A673 (cell line): ENCODE results near the gene ENTREP1. TPM values are rescaled to one million over a fixed set of nuclear protein-coding genes. Genes with fewer than 3 reads are reported as not detected.

Source experiments
- BruUV-seq: library from RNA; stranded (reverse); fragments of 400-500 nt; replicated peaks from 2 replicates; lab custom pipeline; 2021; lab: Mats Ljungman, UMichigan
- CTCF ChIA-PET: fragments of 300-600 bp; sonication (Branson Sonifier 250); formaldehyde crosslinking; loops from one replicate; lab custom pipeline; 2022; ENCODE audit warnings: antibody characterized with exemption; lab: Charles Lee
- POLR2A ChIA-PET: fragments of 300-600 bp; sonication (Branson Sonifier 250); formaldehyde crosslinking; loops from one replicate; lab custom pipeline; 2022; ENCODE audit warnings: antibody characterized with exemption; ENCODE audit not compliant: low non-redundant PET; lab: Charles Lee
- DNase-seq: peaks from one replicate; pipeline ENCODE4 v3.0.0-alpha.2; 2015; ENCODE audit warnings: low spot score
- H3K27ac ChIP-seq: fragments of 200-600 bp; sonication (generic); 2 replicates; pipeline ENCODE4 v1.5.1; 2016; ENCODE audit warnings: mixed run types, low read depth, mild to moderate bottlenecking, mixed read lengths, antibody characterized with exemption, low read length; ENCODE audit not compliant: poor library complexity, severe bottlenecking
- H3K27me3 ChIP-seq: fragments of 200-600 bp; sonication (generic); replicated peaks from 2 replicates; pipeline ENCODE4 v1.6.1; 2017; ENCODE audit warnings: mixed run types, low read depth, mild to moderate bottlenecking, mixed read lengths, antibody characterized with exemption, low read length; ENCODE audit not compliant: insufficient read depth, poor library complexity
- H3K36me3 ChIP-seq: fragments of 200-600 bp; sonication (generic); 2 replicates; pipeline ENCODE4 v1.6.1; 2016; ENCODE audit warnings: mixed run types, mild to moderate bottlenecking, mixed read lengths, antibody characterized with exemption, low read length; ENCODE audit not compliant: insufficient read depth, poor library complexity, severe bottlenecking
- H3K4me1 ChIP-seq: fragments of 200-600 bp; sonication (generic); 2 replicates; pipeline ENCODE4 v1.6.1; 2017; ENCODE audit warnings: mixed run types, mild to moderate bottlenecking, mixed read lengths, antibody characterized with exemption, low read length; ENCODE audit not compliant: insufficient read depth, poor library complexity, severe bottlenecking
- H3K4me3 ChIP-seq: fragments of 200-600 bp; sonication (generic); 2 replicates; pipeline ENCODE4 v1.5.1; 2016; ENCODE audit warnings: low read depth, mixed run types, mild to moderate bottlenecking, mixed read lengths, low read length; ENCODE audit not compliant: poor library complexity, severe bottlenecking
- H3K9me3 ChIP-seq: fragments of 200-600 bp; sonication (generic); 2 replicates; pipeline ENCODE4 v1.6.1; 2016; ENCODE audit warnings: mixed run types, low read depth, mild to moderate bottlenecking, mixed read lengths, antibody characterized with exemption, low read length; ENCODE audit not compliant: poor library complexity, severe bottlenecking
- EZH2 ChIP-seq: fragments of 200-600 bp; sonication (generic); IDR thresholded peaks from 2 replicates; pipeline ENCODE4 v1.6.1; 2017; ENCODE audit warnings: borderline replicate concordance, low read depth, mild to moderate bottlenecking, mixed read lengths, antibody characterized with exemption, low read length; ENCODE audit not compliant: poor library complexity, severe bottlenecking
- intact Hi-C: fragments of 100-400 bp; cut with micrococcal nuclease; formaldehyde crosslinking; loops from one replicate; pipeline ENCODE4 v1.10.0; 2022; ENCODE audit not compliant: unreplicated experiment
- total RNA-seq: library from RNA; stranded (reverse); gene quantifications from 2 replicates; pipeline ENCODE4 v1.2.3, GENCODE V29; 2021
- TF ChIP-seq, protein P1 (sequence below): fragments of 300-800, 200-600 bp; sonication (generic); conservative IDR thresholded peaks from 2 replicates; pipeline ENCODE4 v1.5.1; 2017; ENCODE audit warnings: low read depth, mild to moderate bottlenecking, antibody characterized with exemption, low read length, moderate library complexity, mixed read lengths

The ENTREP1 gene
- total RNA-seq, 1 experiment from 2014 or later: not detected

DNA sequence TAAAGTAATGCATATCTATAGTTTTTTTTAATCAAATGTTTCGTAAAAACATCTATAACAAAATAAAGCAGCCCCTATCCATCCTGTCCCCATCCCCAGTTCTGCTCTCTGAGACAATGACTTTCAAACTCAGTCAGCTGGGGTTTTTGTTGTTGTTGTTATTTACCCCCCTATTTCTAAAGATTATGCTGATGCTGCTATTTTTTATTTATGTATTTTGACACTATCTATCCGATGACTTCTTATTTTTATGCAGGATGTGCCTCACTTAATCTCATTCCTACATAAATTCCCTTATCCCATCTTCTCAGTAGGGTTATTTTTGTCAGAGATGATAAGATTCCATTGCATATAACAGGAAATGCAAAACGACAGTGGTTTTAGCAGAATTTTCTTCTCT, 45.3 kb upstream of the ENTREP1 start:
- CTCF ChIA-PET: no interaction called here

DNA sequence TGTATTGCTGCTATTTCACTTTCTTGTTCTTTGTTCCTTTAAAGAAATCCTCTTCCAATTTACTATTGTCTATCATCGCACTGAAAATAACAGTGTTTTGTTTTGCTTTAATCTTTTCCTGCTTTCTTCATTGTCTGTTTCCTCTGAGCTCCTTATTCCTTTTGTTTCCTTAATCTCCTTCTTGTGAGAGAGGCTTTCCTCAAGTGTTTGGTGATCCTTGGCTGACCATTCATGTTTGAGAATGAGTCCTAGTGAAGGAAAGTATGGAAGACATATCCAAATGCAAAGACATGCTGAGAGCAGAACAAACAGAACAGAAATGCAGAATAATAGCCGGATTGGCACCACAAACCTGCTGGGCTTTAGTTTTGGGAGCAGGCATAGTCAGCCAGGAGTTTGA, 42.0 kb upstream of the ENTREP1 start:
- no TSS peak for BruUV-seq
- Histone ChIP-seq H3K4me3 (no peak overlapping the region), H3K4me1 (peaks cover 4% of the 10 kb centered on the region), H3K36me3 (no peaks in the 10 kb centered on the region), H3K27me3 (no peaks in the 10 kb centered on the region), H3K27ac (no peak overlapping the region), H3K9me3 (no peaks in the 10 kb centered on the region)
- intact Hi-C loops: no loop called here
- TF ChIP-seq EZH2: no peak
- DNase-seq: peak; percentile 46
- CTCF ChIA-PET: no interaction called here
- POLR2A ChIA-PET: no interaction called here

More for the DNA sequence above, 45.3 kb upstream of the ENTREP1 start:
- no TSS peak for BruUV-seq
- no peaks in the 10 kb centered on the region for H3K27me3 ChIP-seq
- DNase-seq: no peak
- H3K27ac ChIP-seq: no peak overlapping the region
- no peak overlapping the region for H3K4me3 ChIP-seq
- intact Hi-C loops: no loop called here
- peaks cover 4% of the 10 kb centered on the region for H3K4me1 ChIP-seq
- no peaks in the 10 kb centered on the region for H3K9me3 ChIP-seq
- POLR2A ChIA-PET: no interaction called here
- TF ChIP-seq, protein P1, sequence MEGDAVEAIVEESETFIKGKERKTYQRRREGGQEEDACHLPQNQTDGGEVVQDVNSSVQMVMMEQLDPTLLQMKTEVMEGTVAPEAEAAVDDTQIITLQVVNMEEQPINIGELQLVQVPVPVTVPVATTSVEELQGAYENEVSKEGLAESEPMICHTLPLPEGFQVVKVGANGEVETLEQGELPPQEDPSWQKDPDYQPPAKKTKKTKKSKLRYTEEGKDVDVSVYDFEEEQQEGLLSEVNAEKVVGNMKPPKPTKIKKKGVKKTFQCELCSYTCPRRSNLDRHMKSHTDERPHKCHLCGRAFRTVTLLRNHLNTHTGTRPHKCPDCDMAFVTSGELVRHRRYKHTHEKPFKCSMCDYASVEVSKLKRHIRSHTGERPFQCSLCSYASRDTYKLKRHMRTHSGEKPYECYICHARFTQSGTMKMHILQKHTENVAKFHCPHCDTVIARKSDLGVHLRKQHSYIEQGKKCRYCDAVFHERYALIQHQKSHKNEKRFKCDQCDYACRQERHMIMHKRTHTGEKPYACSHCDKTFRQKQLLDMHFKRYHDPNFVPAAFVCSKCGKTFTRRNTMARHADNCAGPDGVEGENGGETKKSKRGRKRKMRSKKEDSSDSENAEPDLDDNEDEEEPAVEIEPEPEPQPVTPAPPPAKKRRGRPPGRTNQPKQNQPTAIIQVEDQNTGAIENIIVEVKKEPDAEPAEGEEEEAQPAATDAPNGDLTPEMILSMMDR: no peak
- no peak for TF ChIP-seq EZH2
- no peaks in the 10 kb centered on the region for H3K36me3 ChIP-seq

DNA sequence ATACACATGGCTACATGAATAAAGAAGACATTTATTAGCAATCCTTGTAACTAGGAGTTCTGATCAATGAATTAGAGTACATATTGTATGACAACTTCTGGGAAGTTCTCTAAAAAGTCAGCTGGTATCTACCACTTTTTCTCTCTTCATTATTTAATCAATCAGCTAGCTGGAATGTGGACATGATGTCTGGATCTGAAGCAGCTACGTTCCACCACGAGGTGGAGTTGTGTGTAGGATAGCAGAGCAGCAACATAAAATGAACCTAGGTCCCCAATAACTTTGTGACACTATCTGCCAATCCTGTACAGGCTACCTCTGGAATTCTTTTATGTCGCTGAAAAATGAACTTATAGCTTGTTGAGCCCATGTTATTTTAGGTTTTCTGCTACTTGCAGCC, 32.9 kb upstream of the ENTREP1 start:
- ChIA-PET POLR2A (interaction anchor here (0.6 kb wide), 1 partner anchor 45 kb away, joined by 4 read pairs; no protein-coding TSS in a partner anchor), CTCF (no interaction called here)
- H3K4me3 ChIP-seq: no peak overlapping the region
- intact Hi-C loops: no loop called here
- H3K36me3 ChIP-seq: no peaks in the 10 kb centered on the region
- BruUV-seq: no TSS peak
- H3K4me1 ChIP-seq: no peaks in the 10 kb centered on the region
- DNase-seq: no peak
- no peaks in the 10 kb centered on the region for H3K9me3 ChIP-seq
- H3K27me3 ChIP-seq: peaks cover 10% of the 10 kb centered on the region
- TF ChIP-seq, protein P1: no peak
- TF ChIP-seq EZH2: no peak
- H3K27ac ChIP-seq: no peak overlapping the region

DNA sequence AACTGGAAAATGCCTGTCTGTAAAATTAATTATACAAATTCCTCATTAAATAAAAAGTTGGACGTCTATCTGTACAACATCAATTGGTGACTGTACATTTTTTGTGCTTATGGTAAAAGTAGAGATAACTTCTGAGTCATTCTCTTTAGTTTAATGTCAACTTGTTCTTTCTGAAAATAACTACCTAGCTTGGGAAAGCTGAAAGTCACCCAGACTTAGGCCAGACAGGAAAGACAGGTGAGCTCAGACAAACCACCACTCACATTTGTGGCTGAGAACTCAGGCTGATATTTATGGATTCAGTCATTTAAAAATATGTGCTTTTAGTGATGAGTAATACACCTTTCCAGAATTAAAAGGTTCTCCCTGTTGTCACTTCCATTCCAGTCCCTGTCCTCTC, 31.9 kb upstream of the ENTREP1 start:
- CTCF ChIA-PET: no interaction called here
- TF ChIP-seq, protein P1: no peak
- TF ChIP-seq EZH2: no peak
- no peak for DNase-seq
- H3K27me3 ChIP-seq: peaks cover 10% of the 10 kb centered on the region
- H3K4me3 ChIP-seq: no peak overlapping the region
- H3K9me3 ChIP-seq: no peaks in the 10 kb centered on the region
- POLR2A ChIA-PET: no interaction called here
- BruUV-seq: no TSS peak
- no peaks in the 10 kb centered on the region for H3K4me1 ChIP-seq
- no peaks in the 10 kb centered on the region for H3K36me3 ChIP-seq
- no peak overlapping the region for H3K27ac ChIP-seq
- intact Hi-C loops: no loop called here
